GM19099 (cell line): ENCODE measurements around the gene LRRC1.

Experiments used
- POLR2A ChIP-seq: IDR thresholded peaks from 3 replicates; pipeline ENCODE4 v1.6.1; 2011; ENCODE audit warnings: low read depth; ENCODE audit not compliant: insufficient read length; ENCODE audit errors: extremely low read depth

The LRRC1 gene

GRCh38 chr6:53868626-53869025, 73.8 kb downstream of the LRRC1 start:
- no peak for TF ChIP-seq POLR2A

GRCh38 chr6:53869964-53870363, 75.2 kb downstream of the LRRC1 start:
- no peak for TF ChIP-seq POLR2A

- TF ChIP-seq POLR2A, result no peak
Measured at GRCh38 chr6:53873922-53874321, 79.1 kb downstream of the LRRC1 start.

GRCh38 chr6:53874964-53875363, 80.2 kb downstream of the LRRC1 start:
- no peak for TF ChIP-seq POLR2A

GRCh38 chr6:53877151-53877550, 82.3 kb downstream of the LRRC1 start:
- TF ChIP-seq POLR2A, result no peak

GRCh38 chr6:53878808-53879207, 84.0 kb downstream of the LRRC1 start:
- TF ChIP-seq POLR2A, result no peak

- TF ChIP-seq POLR2A, result no peak
Measured at GRCh38 chr6:53879608-53880007, 84.8 kb downstream of the LRRC1 start.

GRCh38 chr6:53887316-53887715, 92.5 kb downstream of the LRRC1 start:
- no peak for TF ChIP-seq POLR2A

- TF ChIP-seq POLR2A, result no peak
Measured at GRCh38 chr6:53888931-53889330, 94.1 kb downstream of the LRRC1 start.

- TF ChIP-seq POLR2A, result no peak
Measured at GRCh38 chr6:53889365-53889764, 94.6 kb downstream of the LRRC1 start.

GRCh38 chr6:53892707-53893106, 97.9 kb downstream of the LRRC1 start:
- TF ChIP-seq POLR2A, result no peak

GRCh38 chr6:53894091-53894490, 99.3 kb downstream of the LRRC1 start:
- no peak for TF ChIP-seq POLR2A

- no peak for TF ChIP-seq POLR2A
Measured at GRCh38 chr6:53896196-53896595, 101.4 kb downstream of the LRRC1 start.

GRCh38 chr6:53898026-53898795, 103.4 kb downstream of the LRRC1 start:
- no peak for TF ChIP-seq POLR2A

GRCh38 chr6:53899512-53899911, 104.7 kb downstream of the LRRC1 start:
- TF ChIP-seq POLR2A, result no peak

GRCh38 chr6:53903357-53903756, 108.6 kb downstream of the LRRC1 start:
- no peak for TF ChIP-seq POLR2A

- no peak for TF ChIP-seq POLR2A
Measured at GRCh38 chr6:53906103-53906502, 111.3 kb downstream of the LRRC1 start.
